DND-41 (cell line): ENCODE results near the gene PTF1A.

ENCODE experiments used
- ATAC-seq: fragments of 200-7000 bp; cut with Tn5 transposase; 3 replicates; pipeline ENCODE4 v1.9.1; 2021; ENCODE audit warnings: low read depth; ENCODE audit not compliant: insufficient read depth
- DNase-seq: peaks from one replicate; pipeline ENCODE4 v3.0.0-alpha.2; 2020
- H2AFZ ChIP-seq: 2 replicates; pipeline ENCODE4 v1.6.0; 2012; ENCODE audit warnings: low read depth, low read length
- H3K27ac ChIP-seq: 2 replicates; pipeline ENCODE4 v1.5.1; 2012; ENCODE audit warnings: low read length, inconsistent platforms
- H3K27me3 ChIP-seq: fragments of 200-600 bp; sonication (generic); 2 replicates; pipeline ENCODE4 v1.6.0; 2012; ENCODE audit warnings: low read length, mild to moderate bottlenecking, inconsistent platforms; ENCODE audit not compliant: insufficient read depth, poor library complexity
- H3K36me3 ChIP-seq: 2 replicates; pipeline ENCODE4 v1.5.1; 2012; ENCODE audit warnings: low read length, inconsistent platforms; ENCODE audit not compliant: insufficient read depth
- H3K4me1 ChIP-seq: 2 replicates; pipeline ENCODE4 v1.5.1; 2012; ENCODE audit warnings: mild to moderate bottlenecking, low read length; ENCODE audit not compliant: insufficient read depth
- H3K4me2 ChIP-seq: 2 replicates; pipeline ENCODE4 v1.6.0; 2012; ENCODE audit warnings: mild to moderate bottlenecking, moderate library complexity, low read length, inconsistent platforms; ENCODE audit not compliant: insufficient read depth
- H3K4me3 ChIP-seq, 2 experiments: fragments of 200-600 bp in 1 of 2; shearing (Covaris generic) in 1 of 2; 2 replicates each; pipeline ENCODE4 v1.5.1; 2012 to 2016; ENCODE audit warnings: inconsistent platforms in 2 of 2, low read length in 2 of 2, mild to moderate bottlenecking in 2 of 2, low read depth in 1 of 2, moderate library complexity in 1 of 2
- H3K79me2 ChIP-seq: 2 replicates; pipeline ENCODE4 v1.6.0; 2012; ENCODE audit warnings: low read length, inconsistent platforms; ENCODE audit not compliant: insufficient read depth
- H3K9ac ChIP-seq: 2 replicates; pipeline ENCODE4 v1.6.0; 2012; ENCODE audit warnings: low read depth, mild to moderate bottlenecking, inconsistent platforms, low read length, moderate library complexity
- H3K9me3 ChIP-seq: 2 replicates; pipeline ENCODE4 v1.5.1; 2012; ENCODE audit warnings: low read length, moderate library complexity, mild to moderate bottlenecking, inconsistent platforms; ENCODE audit not compliant: insufficient read depth, severe bottlenecking
- H4K20me1 ChIP-seq: 2 replicates; pipeline ENCODE4 v1.6.0; 2012; ENCODE audit warnings: low read length; ENCODE audit not compliant: insufficient read depth
- CTCF ChIP-seq: IDR thresholded peaks from 2 replicates; pipeline ENCODE4 v1.5.1; 2012; ENCODE audit warnings: borderline replicate concordance, low read length, moderate library complexity, mild to moderate bottlenecking; ENCODE audit not compliant: poor library complexity, severe bottlenecking; ENCODE audit errors: extremely low read depth
- EZH2 ChIP-seq: IDR thresholded peaks from 3 replicates; pipeline ENCODE4 v1.6.1; 2012; ENCODE audit warnings: borderline replicate concordance, low read depth, mild to moderate bottlenecking, moderate library complexity, low read length, inconsistent platforms; ENCODE audit not compliant: severe bottlenecking

Gene PTF1A

DNA sequence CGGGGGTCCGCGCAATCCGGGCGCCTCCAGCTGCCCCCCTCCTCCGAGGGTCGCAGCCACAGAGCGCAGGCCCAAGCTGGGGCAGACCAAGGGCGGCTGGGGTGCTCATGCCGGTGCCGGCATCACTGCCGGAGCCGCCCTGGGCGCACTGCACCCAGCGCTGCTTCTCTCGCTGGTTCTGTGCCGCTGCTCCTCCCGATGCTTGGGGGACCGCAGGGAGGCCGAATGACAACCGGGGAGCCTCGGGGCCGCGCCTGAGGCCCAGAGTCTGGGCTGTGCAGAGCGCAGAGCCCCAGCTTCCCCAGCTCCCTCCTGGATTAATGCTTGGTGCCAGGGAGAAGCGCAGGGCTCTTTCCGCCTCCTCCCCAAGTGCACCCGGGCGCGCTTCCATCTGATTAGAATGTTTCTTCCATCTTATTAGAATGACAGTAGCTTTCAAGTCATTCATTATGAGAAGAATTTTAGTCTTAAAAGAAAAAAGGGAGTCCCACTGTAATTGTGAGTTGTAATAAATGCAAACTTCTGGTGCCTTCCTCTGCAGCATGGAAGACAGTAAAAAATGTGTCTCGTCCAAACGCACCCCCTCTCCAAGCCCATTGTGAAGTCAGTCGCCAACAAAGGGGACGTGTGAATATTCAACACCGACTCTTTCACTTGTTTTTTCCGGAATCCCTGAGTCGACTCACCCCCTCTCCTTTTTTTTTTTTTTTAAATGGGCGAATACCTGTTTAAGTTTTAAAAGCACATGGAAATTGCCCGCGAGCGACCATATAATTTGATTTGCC, 19.5 kb upstream of the PTF1A start:
- H3K4me3 ChIP-seq: no peak overlapping the region
- TF ChIP-seq EZH2: no peak
- no peak for TF ChIP-seq CTCF
- no peak for DNase-seq

DNA sequence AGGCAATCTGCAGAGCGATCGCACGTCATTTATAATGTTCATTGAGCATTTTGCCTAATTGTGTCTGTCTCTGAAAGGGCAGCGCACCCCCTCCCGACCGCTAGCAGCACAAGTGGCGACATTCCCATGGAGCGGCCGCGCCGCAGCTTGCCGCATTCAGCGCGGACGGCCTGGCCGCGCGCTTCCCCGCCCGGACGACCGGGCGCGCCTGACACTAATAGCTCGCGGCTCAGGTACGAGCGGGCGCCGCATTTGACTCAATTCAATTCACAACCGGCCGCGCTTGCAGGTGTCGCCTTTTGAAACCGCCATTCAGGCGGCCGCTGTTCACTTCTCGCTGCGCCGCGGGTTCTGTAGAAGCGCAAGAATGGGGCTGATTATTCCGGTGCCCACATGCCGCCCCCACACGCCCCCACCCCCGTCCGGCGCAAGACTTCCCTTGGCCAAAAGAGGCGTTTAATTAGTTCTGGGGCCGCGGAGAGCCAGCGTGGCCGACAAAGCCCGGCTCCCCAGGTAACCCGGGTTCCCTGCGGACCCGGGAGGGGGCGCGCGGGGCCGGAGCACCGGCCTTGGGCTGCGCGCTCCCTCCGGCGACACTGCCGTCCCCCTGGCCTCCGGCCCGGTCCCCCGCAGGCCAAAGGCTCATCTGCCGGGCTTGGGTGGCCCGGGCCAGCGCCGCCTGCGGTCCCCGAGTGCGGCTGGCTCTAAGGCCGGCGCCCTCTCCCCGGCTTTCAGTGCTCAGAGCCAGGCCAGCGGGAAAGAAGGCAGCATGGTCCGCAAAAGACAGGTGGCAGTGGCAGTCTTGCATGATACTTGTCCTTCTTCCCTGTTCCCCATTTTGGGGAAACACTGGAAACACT, 18.7 kb upstream of the PTF1A start:
- no peak overlapping the region for H3K4me2 ChIP-seq
- TF ChIP-seq CTCF: no peak
- no peak for TF ChIP-seq EZH2
- H4K20me1 ChIP-seq: no peaks in the 10 kb centered on the region
- DNase-seq (no peak), ATAC-seq (no peak)
- no peak overlapping the region for H3K4me3 ChIP-seq
- no peak overlapping the region for H3K27ac ChIP-seq
- H3K9ac ChIP-seq: no peak overlapping the region
- H3K9me3 ChIP-seq: no peaks in the 10 kb centered on the region
- H3K27me3 ChIP-seq: no peaks in the 10 kb centered on the region
- no peaks in the 10 kb centered on the region for H3K79me2 ChIP-seq
- no peak overlapping the region for H2AFZ ChIP-seq
- H3K36me3 ChIP-seq: no peaks in the 10 kb centered on the region
- H3K4me1 ChIP-seq: no peaks in the 10 kb centered on the region

More for the DNA sequence above, 19.5 kb upstream of the PTF1A start:
- no peak overlapping the region for H3K4me2 ChIP-seq
- no peaks in the 10 kb centered on the region for H3K4me1 ChIP-seq
- no peak for ATAC-seq
- no peaks in the 10 kb centered on the region for H3K79me2 ChIP-seq
- no peaks in the 10 kb centered on the region for H3K36me3 ChIP-seq
- H4K20me1 ChIP-seq: no peaks in the 10 kb centered on the region
- H3K9me3 ChIP-seq: no peaks in the 10 kb centered on the region
- H3K27me3 ChIP-seq: no peaks in the 10 kb centered on the region
- H3K27ac ChIP-seq: no peak overlapping the region
- H3K9ac ChIP-seq: no peak overlapping the region
- H2AFZ ChIP-seq: no peak overlapping the region

DNA sequence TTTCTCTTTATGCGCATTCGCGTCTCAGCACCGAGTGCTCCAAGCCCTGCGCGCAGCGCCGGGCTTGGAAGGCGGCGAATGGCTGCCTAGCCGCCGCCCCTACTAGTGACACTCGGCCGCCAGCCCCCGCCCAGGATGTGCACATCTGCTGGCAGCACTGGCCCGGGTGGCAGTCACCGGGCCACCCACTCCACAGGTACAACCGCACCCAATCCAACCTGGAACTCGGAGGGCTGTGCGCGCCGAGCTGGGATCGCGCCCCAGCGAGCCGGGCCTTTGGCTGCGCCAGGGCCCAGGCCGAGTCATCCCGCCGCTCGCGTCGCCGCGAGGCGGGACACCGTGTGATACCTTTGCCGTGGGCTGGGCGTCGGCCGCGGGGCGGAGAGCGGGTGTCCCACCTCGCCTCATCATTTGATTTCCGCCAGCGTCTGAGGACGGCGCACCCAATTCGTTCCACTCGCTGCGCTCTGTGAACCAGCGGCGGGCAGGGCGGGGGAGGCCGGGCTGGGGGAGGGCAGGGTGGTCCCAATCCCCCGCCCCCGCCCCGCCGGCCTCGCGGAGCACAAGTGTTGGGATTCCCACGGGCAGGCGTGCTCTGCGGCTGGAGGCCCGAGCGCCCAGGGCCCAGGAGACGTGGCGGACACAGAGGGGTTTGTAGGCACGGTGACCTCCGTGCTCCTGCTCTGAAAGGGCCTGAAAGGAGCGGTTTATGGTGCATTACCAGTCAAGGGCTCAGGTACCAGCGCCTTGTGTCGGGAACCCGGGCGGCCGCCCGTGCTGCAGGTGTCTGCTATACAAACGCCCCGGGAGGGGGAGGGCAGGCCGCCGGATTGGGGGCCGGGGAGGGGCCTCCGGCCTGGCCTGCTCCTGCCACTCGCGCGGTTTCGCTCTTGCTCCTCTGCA, 17.8 kb upstream of the PTF1A start:
- Histone ChIP-seq H3K4me1 (no peaks in the 10 kb centered on the region), H4K20me1 (no peaks in the 10 kb centered on the region), H2AFZ (no peak overlapping the region), H3K9ac (no peak overlapping the region), H3K27ac (no peak overlapping the region), H3K9me3 (no peaks in the 10 kb centered on the region), H3K4me2 (no peak overlapping the region), H3K27me3 (no peaks in the 10 kb centered on the region), H3K36me3 (no peaks in the 10 kb centered on the region), H3K4me3 (no peak overlapping the region), H3K79me2 (no peaks in the 10 kb centered on the region)
- no peak for DNase-seq
- no peak for ATAC-seq
- no peak for TF ChIP-seq CTCF
